KG1 (cell line): ENCODE data around the gene NR3C2.
"Not testable (repeated sequence)": the region's sequence is repeated elsewhere in the genome, so short reads cannot be mapped to it uniquely, and the experiment has no call there.

ENCODE experiments used
- DNase-seq: peaks from one replicate; lab custom pipeline; 2025; lab: John Stamatoyannopoulos, UW

NR3C2 gene

GRCh38 chr4:148170408-148171365, 271.5 kb downstream of the NR3C2 start:
- DNase-seq = no peak

- no peak for DNase-seq
These were observed 276.1 kb downstream of the NR3C2 start for GRCh38 chr4:148166132-148166591.

- DNase-seq = no peak
These were observed 277.7 kb downstream of the NR3C2 start for GRCh38 chr4:148164557-148164956.

- no peak for DNase-seq
These were observed 279.2 kb downstream of the NR3C2 start for GRCh38 chr4:148162991-148163390.

- no peak for DNase-seq
These were observed 279.7 kb downstream of the NR3C2 start for GRCh38 chr4:148162519-148162918.

- no peak for DNase-seq
These were observed 280.6 kb downstream of the NR3C2 start for GRCh38 chr4:148161601-148162000.

- no peak for DNase-seq
These were observed 282.4 kb downstream of the NR3C2 start for GRCh38 chr4:148159793-148160192.

GRCh38 chr4:148154769-148155168, 287.4 kb downstream of the NR3C2 start:
- DNase-seq = no peak

- no peak for DNase-seq
These were observed 289.2 kb downstream of the NR3C2 start for GRCh38 chr4:148152868-148153625.

- no peak for DNase-seq
These were observed 290.4 kb downstream of the NR3C2 start for GRCh38 chr4:148151806-148152205.

- DNase-seq = no peak
These were observed 296.7 kb downstream of the NR3C2 start for GRCh38 chr4:148145475-148145874.

- DNase-seq = no peak
These were observed 299.0 kb downstream of the NR3C2 start for GRCh38 chr4:148143174-148143573.

GRCh38 chr4:148141501-148141900, 300.7 kb downstream of the NR3C2 start:
- no peak for DNase-seq

GRCh38 chr4:148126825-148127224, 315.4 kb downstream of the NR3C2 start:
- no peak for DNase-seq

- DNase-seq = no peak
These were observed 317.7 kb downstream of the NR3C2 start for GRCh38 chr4:148124512-148124911.

GRCh38 chr4:148123161-148123560, 319.1 kb downstream of the NR3C2 start:
- not testable (repeated sequence) for DNase-seq

GRCh38 chr4:148120216-148120615, 322.0 kb downstream of the NR3C2 start:
- no peak for DNase-seq

- no peak for DNase-seq
These were observed 323.6 kb downstream of the NR3C2 start for GRCh38 chr4:148118633-148119032.

GRCh38 chr4:148118179-148118578, 324.0 kb downstream of the NR3C2 start:
- DNase-seq = no peak

- no peak for DNase-seq
These were observed 325.2 kb downstream of the NR3C2 start for GRCh38 chr4:148116969-148117368.

- no peak for DNase-seq
These were observed 325.9 kb downstream of the NR3C2 start for GRCh38 chr4:148116264-148116663.

GRCh38 chr4:148114436-148114835, 327.8 kb downstream of the NR3C2 start:
- DNase-seq = no peak
